Activated naive CD8-positive, alpha-beta T cell treated with anti-CD3 and anti-CD28 coated beads, Interleukin-2, amount 10 ng/mL, durations not matched to agents 7 days and 5 days (primary cell): ENCODE results near the gene GRM4. TPM values are rescaled to one million over a fixed set of nuclear protein-coding genes. Genes with fewer than 3 reads are reported as not detected.
"Not testable (repeated sequence)": the region's sequence is repeated elsewhere in the genome, so short reads cannot be mapped to it uniquely, and the experiment has no call there.

Experiments
- ATAC-seq: fragments of 150-1000 bp; cut with Tn5 transposase; one replicate; pipeline ENCODE4 v1.10.0; 2021; ENCODE audit warnings: low read depth, moderate library complexity
- POLR2A ChIA-PET: fragments of 350-600 bp; sonication (Branson Sonifier 250); formaldehyde crosslinking; loops from one replicate; lab custom pipeline; 2021; ENCODE audit warnings: antibody characterized with exemption; lab: Charles Lee
- DNase-seq: peaks from one replicate; pipeline ENCODE4 v3.0.0; 2021
- H3K27ac Mint-ChIP-seq: one replicate; pipeline ENCODE4 v1.8.0; 2022; ENCODE audit warnings: mild to moderate bottlenecking, mixed read lengths
- H3K27me3 Mint-ChIP-seq: one replicate; pipeline ENCODE4 v1.8.0; 2022; ENCODE audit warnings: mild to moderate bottlenecking, moderate library complexity, mixed read lengths
- H3K36me3 Mint-ChIP-seq: one replicate; pipeline ENCODE4 v1.8.0; 2021; ENCODE audit warnings: mild to moderate bottlenecking, mixed read lengths
- H3K4me1 Mint-ChIP-seq: one replicate; pipeline ENCODE4 v1.8.0; 2021; ENCODE audit warnings: mixed read lengths
- H3K4me3 Mint-ChIP-seq: one replicate; pipeline ENCODE4 v1.8.0; 2022; ENCODE audit warnings: mild to moderate bottlenecking, moderate library complexity, mixed read lengths
- H3K9me3 Mint-ChIP-seq: one replicate; pipeline ENCODE4 v1.8.0; 2021; ENCODE audit warnings: mixed read lengths
- total RNA-seq, 2 experiments: library from RNA; stranded (reverse); gene quantifications; one replicate each; pipeline ENCODE4 v1.2.3, GENCODE V29; 2021

GRM4 gene
- total RNA-seq: under 1 TPM; 0.14 to 0.44 TPM

DNA sequence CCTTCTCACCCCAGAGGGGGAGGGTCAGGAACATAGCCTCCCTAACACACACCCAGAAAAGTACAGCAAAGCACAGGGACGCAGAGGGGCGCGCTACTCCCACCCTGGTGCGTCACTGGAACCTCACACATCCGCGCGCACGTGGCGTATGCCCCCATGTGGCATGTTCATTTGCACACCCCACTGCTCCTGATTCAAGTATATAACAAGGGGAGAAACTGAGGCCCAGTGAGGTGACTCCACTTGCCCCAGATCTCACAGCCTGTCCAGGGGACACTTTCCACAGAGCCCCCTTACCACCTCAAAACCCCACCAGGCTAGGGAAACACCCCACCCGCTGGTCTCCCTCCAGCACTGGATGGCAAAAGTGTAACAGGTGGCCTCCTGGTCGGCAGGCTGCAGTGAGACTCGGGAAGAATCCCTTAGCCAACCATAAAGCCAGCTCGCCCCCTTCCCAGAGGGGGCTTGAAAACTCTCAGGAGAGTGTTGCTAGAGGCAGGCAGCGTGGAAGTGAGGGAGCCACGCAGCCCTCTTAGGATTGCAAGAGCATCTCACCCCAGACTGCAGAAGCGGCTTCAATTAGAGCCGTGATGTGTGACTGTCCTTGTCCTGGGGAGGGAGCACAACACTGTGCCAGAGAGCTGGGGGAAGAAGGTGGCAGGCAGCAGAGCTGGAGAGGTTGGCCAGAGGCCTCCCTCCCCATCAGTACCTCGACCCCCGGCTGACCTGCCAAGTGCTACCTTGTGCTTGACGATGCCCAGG lies at the start of gene GRM4:
TSS of gene GRM4 (minus strand) at position 67 of the 762 bp plus-strand sequence. CDS start 12,591 bp downstream, outside the sequence.
- Mint-ChIP-seq H3K9me3 (no peaks in the 10 kb centered on the region), H3K4me1 (peaks cover 8% of the 10 kb centered on the region), H3K36me3 (no peaks in the 10 kb centered on the region), H3K4me3 (peak within 1 kb of the TSS; percentile 55), H3K27me3 (peaks cover 51% of the 10 kb centered on the region), H3K27ac (no peak within 1 kb of the TSS)
- no peak for ATAC-seq
- DNase-seq: no peak
- POLR2A ChIA-PET: no interaction called here

DNA sequence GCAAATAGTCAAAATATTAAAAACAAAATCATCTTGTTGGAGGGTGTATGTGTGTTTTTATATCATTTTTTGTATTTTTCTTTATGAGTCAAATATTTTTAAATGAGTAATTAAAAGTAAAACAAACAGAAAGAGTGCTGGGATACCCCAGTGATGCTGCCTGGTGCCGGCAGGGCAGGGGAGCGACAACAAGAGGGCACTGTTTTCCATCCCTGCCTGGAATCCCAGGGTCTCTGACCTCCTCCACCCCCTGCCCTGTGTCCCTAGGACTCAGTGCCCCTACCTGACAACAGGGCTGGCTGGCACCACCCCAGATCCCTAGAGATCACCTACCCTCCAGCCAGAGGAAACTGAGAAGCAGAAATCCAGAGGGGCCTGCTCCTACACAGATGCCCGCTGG lies 48.9 kb upstream of the GRM4 start:
- DNase-seq (no peak), ATAC-seq (no peak)
- H3K27ac Mint-ChIP-seq: no peak overlapping the region
- H3K27me3 Mint-ChIP-seq: peaks cover 19% of the 10 kb centered on the region
- peaks cover 7% of the 10 kb centered on the region for H3K4me1 Mint-ChIP-seq
- POLR2A ChIA-PET: interaction anchor here (1.9 kb wide), 1 partner anchor 42 kb away, joined by 22 read pairs; the partner anchor contains the start of gene HMGA1
- H3K9me3 Mint-ChIP-seq: no peaks in the 10 kb centered on the region
- H3K36me3 Mint-ChIP-seq: no peaks in the 10 kb centered on the region
- H3K4me3 Mint-ChIP-seq: no peak overlapping the region

DNA sequence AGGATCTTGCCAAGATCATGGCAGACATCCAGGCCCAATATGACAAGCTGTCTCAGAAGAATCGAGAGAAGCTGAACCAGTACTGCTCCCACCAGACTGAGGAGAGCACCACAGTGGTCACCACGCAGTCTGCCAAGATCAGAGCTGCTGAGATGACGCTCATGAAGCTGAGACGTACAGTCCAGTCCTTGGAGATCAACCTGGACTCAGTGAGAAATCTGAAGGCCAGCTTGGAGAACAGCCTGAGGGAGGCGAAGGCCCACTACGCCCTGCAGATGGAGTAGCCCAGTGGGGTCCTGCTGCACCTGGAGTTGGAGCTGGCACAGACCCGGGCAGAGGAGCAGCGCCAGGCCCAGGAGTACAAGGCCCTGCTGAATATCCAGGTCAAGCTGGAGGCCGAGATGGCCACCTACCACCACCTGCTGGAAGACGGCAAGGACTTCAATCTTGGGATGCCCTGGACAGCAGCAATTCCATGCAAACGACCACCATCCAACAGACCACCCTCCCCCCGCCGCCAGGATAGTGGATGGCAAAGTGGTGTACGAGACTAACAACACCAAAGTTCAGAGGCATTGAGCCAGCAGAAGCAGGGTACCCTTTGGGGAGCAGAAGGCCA lies 44.7 kb upstream of the GRM4 start:
- H3K27ac Mint-ChIP-seq: no peak overlapping the region

DNA sequence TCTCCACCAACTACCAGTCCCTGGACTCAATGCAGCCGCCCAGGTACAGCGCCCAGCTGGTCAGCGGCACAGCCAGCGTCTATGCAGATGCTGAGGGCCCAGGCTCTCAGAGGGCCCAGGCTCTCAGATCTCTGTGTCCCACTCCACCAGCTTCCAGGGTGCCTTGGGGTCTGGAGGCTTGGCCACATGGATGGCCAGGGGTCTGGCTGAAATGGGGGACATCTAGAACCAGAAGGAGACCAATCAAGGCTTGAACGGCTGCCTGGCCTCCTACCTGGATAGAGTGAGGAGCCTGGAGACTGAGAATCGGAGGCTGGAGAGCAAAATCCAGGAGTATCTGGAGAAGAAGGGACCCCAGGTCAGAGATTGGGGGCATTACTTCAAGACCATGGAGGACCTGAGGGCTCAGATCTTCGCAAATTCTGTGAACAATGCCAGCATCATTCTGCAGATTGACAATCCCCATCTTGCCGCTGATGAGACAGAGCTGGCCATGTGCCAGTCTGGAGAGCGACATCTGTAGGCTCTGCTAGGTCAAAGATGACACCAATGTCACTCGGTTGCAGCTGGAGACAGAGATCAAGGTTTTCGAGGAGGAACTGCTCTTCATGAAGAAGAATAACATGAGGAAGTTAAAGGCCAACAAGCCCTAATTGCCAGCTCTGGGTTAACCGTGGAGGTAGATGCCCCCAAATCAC lies 44.1 kb upstream of the GRM4 start:
- DNase-seq (no peak), ATAC-seq (peak; percentile 42)
- Mint-ChIP-seq H3K27ac (no peak overlapping the region), H3K9me3 (no peaks in the 10 kb centered on the region), H3K27me3 (peaks cover 6% of the 10 kb centered on the region), H3K4me3 (no peak overlapping the region), H3K36me3 (no peaks in the 10 kb centered on the region), H3K4me1 (peaks cover 4% of the 10 kb centered on the region)
- POLR2A ChIA-PET: interaction anchor here (1.4 kb wide), 1 partner anchor 47 kb away, joined by 5 read pairs; the partner anchor contains the start of gene HMGA1

More for the DNA sequence above, 44.7 kb upstream of the GRM4 start:
- Mint-ChIP-seq H3K27me3 (peaks cover 6% of the 10 kb centered on the region), H3K9me3 (no peaks in the 10 kb centered on the region), H3K36me3 (no peaks in the 10 kb centered on the region), H3K4me1 (peaks cover 4% of the 10 kb centered on the region), H3K4me3 (no peak overlapping the region)
- DNase-seq: no peak
- ATAC-seq: no peak
- POLR2A ChIA-PET: interaction anchor here (1.4 kb wide), 1 partner anchor 46 kb away, joined by 5 read pairs; the partner anchor contains the start of gene HMGA1

DNA sequence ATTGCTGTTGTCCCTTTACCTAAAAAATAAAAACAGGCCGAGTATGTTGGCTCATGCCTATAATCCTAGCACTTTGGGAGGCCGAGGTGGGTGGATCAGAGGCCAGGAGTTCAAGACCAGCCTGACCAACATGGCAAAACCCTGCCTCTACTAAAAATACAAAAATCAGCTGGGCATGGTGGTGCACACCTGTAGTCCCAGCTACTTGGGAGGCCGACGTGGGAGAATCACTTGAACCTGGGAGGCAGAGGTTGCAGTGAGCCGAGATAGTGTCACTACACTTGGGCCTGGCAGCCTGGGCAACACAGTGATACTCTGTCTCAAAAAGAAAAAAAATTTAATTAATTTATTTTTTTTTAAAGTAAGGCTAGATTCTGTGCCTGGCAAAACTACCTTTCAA lies 38.8 kb upstream of the GRM4 start:
- DNase-seq, POLR2A ChIA-PET, H3K27me3 Mint-ChIP-seq, ATAC-seq, H3K36me3 Mint-ChIP-seq, H3K9me3 Mint-ChIP-seq, H3K27ac Mint-ChIP-seq, H3K4me3 Mint-ChIP-seq: not testable (repeated sequence)
- H3K4me1 Mint-ChIP-seq: peaks cover 11% of the 10 kb centered on the region

DNA sequence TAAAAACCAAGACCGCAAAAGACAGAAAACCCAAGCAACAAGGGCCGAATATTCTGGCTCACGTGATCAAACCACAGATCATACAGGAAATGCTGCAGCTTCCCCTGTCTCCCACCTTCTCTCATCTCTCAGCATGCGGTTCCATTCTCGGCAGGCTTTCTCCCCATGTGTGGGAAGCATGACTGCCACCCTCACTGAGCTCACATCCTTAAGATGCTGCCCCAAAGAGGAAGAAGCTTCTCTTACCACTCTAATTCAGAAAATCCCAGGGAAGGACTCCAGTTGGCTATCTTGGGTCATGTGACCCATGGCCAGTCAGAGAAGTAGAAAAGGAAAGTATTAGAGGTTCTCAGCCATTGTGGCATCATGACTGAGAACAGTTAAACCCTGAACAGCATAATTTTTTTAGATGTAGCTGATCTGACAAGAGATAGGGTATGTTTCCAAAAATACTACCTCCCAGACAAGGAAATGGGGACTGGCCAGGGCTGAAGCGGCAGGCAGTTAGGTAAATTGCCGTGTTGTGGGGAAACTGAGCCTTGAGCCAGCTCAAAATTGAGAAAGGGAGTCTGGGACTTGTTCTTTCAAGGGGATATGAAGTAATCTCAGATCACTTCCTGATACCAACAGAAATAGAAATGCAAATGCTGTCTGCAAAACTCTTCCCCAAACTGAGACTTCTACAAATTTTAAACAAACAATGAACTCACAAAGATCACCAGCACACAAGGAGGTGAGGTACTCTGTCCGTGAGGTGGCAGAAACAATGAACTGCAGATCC lies 37.1 kb upstream of the GRM4 start:
- DNase-seq (peak; percentile 56), ATAC-seq (peak; percentile 94)
- Mint-ChIP-seq H3K27me3 (no peaks in the 10 kb centered on the region), H3K4me1 (peaks cover 11% of the 10 kb centered on the region), H3K27ac (peak overlapping the region; percentile 85), H3K9me3 (peaks cover 3% of the 10 kb centered on the region), H3K36me3 (peaks cover 9% of the 10 kb centered on the region), H3K4me3 (peak overlapping the region; percentile 63)
- POLR2A ChIA-PET: interaction anchor here (0.9 to 1.9 kb wide), 6 partner anchors 13 to 243 kb away, joined by 3 to 8 read pairs (median 4); partner anchors contain the start of gene HMGA1

DNA sequence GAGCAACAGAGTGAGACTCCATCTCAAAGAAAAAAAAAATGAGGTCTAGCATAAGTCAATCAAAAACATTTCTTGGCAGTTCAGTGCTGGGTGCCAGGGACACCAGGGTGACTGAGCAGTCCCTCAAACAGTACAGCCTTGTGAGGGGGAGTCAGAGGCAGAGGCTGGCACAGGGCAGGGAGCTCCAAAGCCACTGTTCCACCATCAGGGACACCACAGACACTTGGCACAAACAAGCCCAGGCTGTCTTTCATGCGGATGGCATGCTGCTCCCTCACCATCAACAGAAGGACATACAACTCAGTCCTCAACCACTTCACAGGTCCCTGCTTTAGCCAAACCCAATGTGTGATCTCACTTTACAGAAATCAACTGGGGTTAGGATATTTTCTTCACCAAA lies 36.0 kb upstream of the GRM4 start:
- no peaks in the 10 kb centered on the region for H3K27me3 Mint-ChIP-seq
- peaks cover 11% of the 10 kb centered on the region for H3K4me1 Mint-ChIP-seq
- POLR2A ChIA-PET: interaction anchor here (0.6 to 1.9 kb wide), 3 partner anchors 42 to 534 kb away, joined by 3 to 8 read pairs (median 3); no protein-coding TSS in a partner anchor
- no peak for DNase-seq
- H3K27ac Mint-ChIP-seq: no peak overlapping the region
- peaks cover 9% of the 10 kb centered on the region for H3K36me3 Mint-ChIP-seq
- peaks cover 3% of the 10 kb centered on the region for H3K9me3 Mint-ChIP-seq
- H3K4me3 Mint-ChIP-seq: no peak overlapping the region
- no peak for ATAC-seq

DNA sequence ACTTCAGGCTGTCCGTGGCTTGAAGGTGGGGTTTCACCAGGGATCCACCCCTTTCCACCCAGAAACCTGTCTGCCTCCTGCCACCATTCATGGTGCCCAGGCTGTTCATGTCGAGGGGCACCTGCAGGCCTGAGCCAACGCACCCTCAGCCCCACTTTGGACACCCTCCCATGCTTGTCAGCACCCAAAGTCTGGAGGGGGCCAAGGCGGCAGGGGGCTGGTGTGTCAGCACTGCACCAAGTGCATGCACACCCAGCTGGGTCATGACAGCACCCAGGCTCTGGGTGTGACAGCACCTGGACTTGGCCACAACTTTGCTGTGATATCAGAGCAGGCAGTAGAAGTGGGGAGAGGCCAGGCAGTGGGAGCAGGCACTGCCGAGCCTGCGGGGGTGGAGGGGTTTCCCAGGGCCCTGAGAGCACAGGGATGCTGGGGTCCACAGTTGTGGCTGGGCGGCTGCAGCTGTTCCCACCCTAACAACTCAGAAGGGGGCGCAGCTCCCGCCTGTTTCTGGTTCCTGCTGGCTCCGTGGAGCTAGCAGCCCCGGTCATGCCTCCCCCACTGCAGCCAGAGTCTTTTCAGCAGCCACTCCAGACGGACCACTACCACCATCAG lies 33.3 kb upstream of the GRM4 start:
- Mint-ChIP-seq H3K27me3 (no peaks in the 10 kb centered on the region), H3K36me3 (peaks cover 9% of the 10 kb centered on the region), H3K4me3 (no peak overlapping the region), H3K9me3 (peaks cover 3% of the 10 kb centered on the region), H3K4me1 (peaks cover 11% of the 10 kb centered on the region), H3K27ac (no peak overlapping the region)
- ATAC-seq (no peak), DNase-seq (no peak)
- POLR2A ChIA-PET: no interaction called here

DNA sequence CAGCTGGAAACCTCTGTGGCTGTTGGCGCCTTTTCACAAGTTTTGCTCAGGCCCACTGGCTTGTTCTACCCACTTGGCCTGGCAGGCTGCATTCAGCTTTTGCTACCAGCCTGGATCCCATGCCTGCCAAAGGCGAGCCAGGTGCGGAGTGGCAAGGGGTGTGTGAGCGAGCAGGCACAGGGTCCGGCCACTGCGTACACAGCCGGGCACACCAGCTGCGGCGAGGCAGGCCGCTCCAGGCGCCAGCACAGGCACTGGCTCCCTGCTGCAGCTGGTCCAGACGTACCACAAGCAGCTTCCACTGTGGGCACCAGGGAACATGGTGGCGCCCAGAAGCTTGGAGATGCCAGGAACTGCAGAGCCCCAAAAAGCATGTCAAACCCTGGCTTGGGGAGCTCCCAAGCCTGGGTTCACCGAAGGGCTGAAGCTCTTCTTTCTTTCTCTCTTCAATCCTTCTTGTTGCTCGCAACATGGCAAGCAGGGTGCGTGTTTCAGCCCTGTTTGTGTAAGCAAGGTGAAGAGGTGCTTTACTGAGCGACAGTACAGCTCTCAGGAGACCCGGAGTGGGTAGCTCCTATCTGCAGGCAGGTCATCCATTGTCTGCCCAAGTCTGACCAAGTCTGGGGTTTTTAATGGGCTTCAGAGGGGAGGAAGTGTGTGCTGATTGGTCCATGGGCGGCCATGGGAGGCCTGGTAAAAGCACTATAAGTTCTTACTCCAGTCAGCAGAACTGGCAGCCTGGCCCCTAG lies 32.6 kb upstream of the GRM4 start:
- POLR2A ChIA-PET: interaction anchor here (1.2 kb wide), 1 partner anchor 58 kb away, joined by 3 read pairs; the partner anchor contains the start of gene HMGA1
- Mint-ChIP-seq H3K4me1 (peaks cover 10% of the 10 kb centered on the region), H3K4me3 (no peak overlapping the region), H3K9me3 (peaks cover 3% of the 10 kb centered on the region), H3K27ac (no peak overlapping the region), H3K36me3 (peaks cover 7% of the 10 kb centered on the region), H3K27me3 (no peaks in the 10 kb centered on the region)
- ATAC-seq: no peak
- DNase-seq: no peak

DNA sequence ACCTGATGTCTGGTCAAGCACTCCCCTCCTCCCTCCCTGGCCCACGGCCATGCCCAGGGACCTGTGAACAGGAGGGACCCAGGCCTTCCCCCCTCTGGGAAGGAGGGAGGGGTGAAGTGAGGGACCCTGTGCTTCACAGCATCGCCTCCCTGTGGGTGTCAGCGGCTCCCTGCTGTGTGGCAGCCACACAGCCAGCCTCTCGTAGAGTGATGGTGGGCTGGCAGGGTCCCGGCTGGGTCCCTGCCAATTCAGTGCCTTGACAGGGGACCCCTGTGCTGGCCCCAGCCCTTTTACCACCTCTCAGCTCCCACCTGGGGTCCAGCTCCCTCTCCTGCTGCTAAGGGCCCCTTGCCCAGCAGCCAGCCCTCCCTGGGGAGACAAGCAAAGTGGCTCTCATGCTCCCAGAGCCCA lies 31.3 kb upstream of the GRM4 start:
- ATAC-seq: no peak

DNA sequence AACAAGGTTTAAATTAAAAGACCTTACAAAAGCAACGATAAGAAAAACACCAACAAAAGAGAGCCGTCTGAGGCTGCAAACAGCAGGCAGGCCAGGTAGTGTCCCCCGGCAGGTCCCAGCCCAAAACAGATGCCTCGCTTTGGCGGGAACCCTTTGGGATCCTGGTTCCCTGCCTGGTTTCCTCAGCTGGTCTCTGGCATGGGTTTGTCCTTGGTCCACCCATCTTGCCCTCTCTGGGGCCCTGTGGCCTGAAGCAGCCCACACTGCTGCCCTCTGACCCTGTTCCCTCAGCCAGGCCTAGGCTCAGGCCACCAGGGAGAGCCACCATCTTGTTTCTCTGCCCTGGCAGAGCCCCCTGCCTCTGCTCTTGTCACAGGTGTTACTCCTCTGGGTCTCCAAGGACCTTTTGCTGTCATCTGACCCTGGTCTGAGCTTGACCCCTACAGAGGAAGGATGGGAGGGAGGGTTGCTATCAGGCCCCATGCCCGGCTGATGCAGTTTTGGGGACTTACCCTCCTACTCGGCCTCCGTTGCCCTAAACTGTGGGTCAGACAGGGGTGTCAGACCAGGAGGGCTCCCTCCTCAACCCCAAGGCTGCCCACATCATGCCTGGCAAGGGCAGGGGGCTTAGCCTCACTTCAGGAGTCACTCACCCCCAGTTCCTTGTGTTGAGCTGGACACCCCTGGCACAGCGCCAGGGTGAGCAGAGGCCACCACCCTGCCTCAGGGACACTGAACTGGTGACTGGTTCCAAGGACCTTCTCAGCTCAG lies 30.6 kb upstream of the GRM4 start:
- Mint-ChIP-seq H3K27ac (no peak overlapping the region), H3K27me3 (peaks cover 3% of the 10 kb centered on the region), H3K4me3 (no peak overlapping the region), H3K4me1 (no peaks in the 10 kb centered on the region), H3K36me3 (no peaks in the 10 kb centered on the region), H3K9me3 (no peaks in the 10 kb centered on the region)
- ATAC-seq (no peak), DNase-seq (no peak)
- POLR2A ChIA-PET: interaction anchor here (0.6 kb wide), 1 partner anchor 302 kb away, joined by 3 read pairs; no protein-coding TSS in a partner anchor

More for the DNA sequence above, 31.3 kb upstream of the GRM4 start:
- POLR2A ChIA-PET: interaction anchor here (1.2 kb wide), 1 partner anchor 60 kb away, joined by 3 read pairs; the partner anchor contains the start of gene HMGA1
- Mint-ChIP-seq H3K27ac (no peak overlapping the region), H3K36me3 (no peaks in the 10 kb centered on the region), H3K27me3 (peaks cover 3% of the 10 kb centered on the region), H3K9me3 (no peaks in the 10 kb centered on the region), H3K4me1 (no peaks in the 10 kb centered on the region), H3K4me3 (no peak overlapping the region)
- no peak for DNase-seq
